Osteocyte (in vitro differentiated cells): ENCODE results near the gene GRAMD1B. TPM values are rescaled to one million over a fixed set of nuclear protein-coding genes. Genes with fewer than 3 reads are reported as not detected.
A peak's percentile ranks its signal among the peaks of the same experiment; 100 is the strongest.
"Not testable (repeated sequence)": the region's sequence is repeated elsewhere in the genome, so short reads cannot be mapped to it uniquely, and the experiment has no call there.

ENCODE experiments used
- DNase-seq: peaks from one replicate; pipeline ENCODE4 v3.0.0; 2021; ENCODE audit warnings: mixed read lengths; ENCODE audit not compliant: unreplicated experiment; ENCODE audit errors: extremely low spot score
- H3K27ac Mint-ChIP-seq: one replicate; pipeline ENCODE4 v1.8.0; 2021; ENCODE audit warnings: mild to moderate bottlenecking, mixed read lengths; ENCODE audit not compliant: unreplicated experiment
- H3K27me3 Mint-ChIP-seq: one replicate; pipeline ENCODE4 v1.8.0; 2021; ENCODE audit warnings: mixed read lengths; ENCODE audit not compliant: unreplicated experiment
- H3K36me3 Mint-ChIP-seq: one replicate; pipeline ENCODE4 v1.8.0; 2021; ENCODE audit warnings: mixed read lengths; ENCODE audit not compliant: unreplicated experiment
- H3K4me1 Mint-ChIP-seq: one replicate; pipeline ENCODE4 v1.8.0; 2021; ENCODE audit warnings: mixed read lengths; ENCODE audit not compliant: unreplicated experiment
- H3K4me3 Mint-ChIP-seq: one replicate; pipeline ENCODE4 v1.8.0; 2021; ENCODE audit warnings: mild to moderate bottlenecking, moderate library complexity, mixed read lengths; ENCODE audit not compliant: unreplicated experiment
- H3K9me3 Mint-ChIP-seq: one replicate; pipeline ENCODE4 v1.8.0; 2021; ENCODE audit warnings: mixed read lengths; ENCODE audit not compliant: unreplicated experiment
- CTCF ChIP-seq: fragments of 200-600 bp; sonication (generic); IDR thresholded peaks from 2 replicates; pipeline ENCODE4 v1.5.0; 2021; ENCODE audit warnings: antibody characterized with exemption, mild to moderate bottlenecking, moderate library complexity
- total RNA-seq: library from RNA; stranded (reverse); gene quantifications from 2 replicates; pipeline ENCODE4 v1.2.1, GENCODE V29; 2021

Gene GRAMD1B
- total RNA-seq, 1 donor from 2014 or later = 1.9 TPM

- no peaks in the 10 kb centered on the region for H3K27me3 Mint-ChIP-seq
- H3K4me1 Mint-ChIP-seq = peaks cover 7% of the 10 kb centered on the region
- TF ChIP-seq CTCF = no peak
- no peak overlapping the region for H3K4me3 Mint-ChIP-seq
- H3K27ac Mint-ChIP-seq = no peak overlapping the region
- H3K36me3 Mint-ChIP-seq = no peaks in the 10 kb centered on the region
- no peak for DNase-seq
- no peaks in the 10 kb centered on the region for H3K9me3 Mint-ChIP-seq
Observed at GRCh38 chr11:123509737-123510578, 79.9 kb downstream of the GRAMD1B start.

- no peak for TF ChIP-seq CTCF
- H3K9me3 Mint-ChIP-seq = no peaks in the 10 kb centered on the region
- peaks cover 7% of the 10 kb centered on the region for H3K4me1 Mint-ChIP-seq
- DNase-seq = no peak
- H3K27ac Mint-ChIP-seq = no peak overlapping the region
- H3K27me3 Mint-ChIP-seq = no peaks in the 10 kb centered on the region
- no peak overlapping the region for H3K4me3 Mint-ChIP-seq
- no peaks in the 10 kb centered on the region for H3K36me3 Mint-ChIP-seq
Observed at GRCh38 chr11:123510579-123510905, 80.5 kb downstream of the GRAMD1B start.

- H3K27me3 Mint-ChIP-seq = no peaks in the 10 kb centered on the region
- DNase-seq = peak; percentile 96
- H3K36me3 Mint-ChIP-seq = no peaks in the 10 kb centered on the region
- peaks cover 7% of the 10 kb centered on the region for H3K4me1 Mint-ChIP-seq
- no peak overlapping the region for H3K4me3 Mint-ChIP-seq
- H3K9me3 Mint-ChIP-seq = no peaks in the 10 kb centered on the region
- no peak overlapping the region for H3K27ac Mint-ChIP-seq
- peak; percentile 95 for TF ChIP-seq CTCF
Observed at GRCh38 chr11:123511037-123511870, 81.2 kb downstream of the GRAMD1B start.

GRCh38 chr11:123513309-123513708, 83.2 kb downstream of the GRAMD1B start:
- DNase-seq, H3K36me3 Mint-ChIP-seq, H3K4me1 Mint-ChIP-seq, H3K27me3 Mint-ChIP-seq, H3K9me3 Mint-ChIP-seq, H3K27ac Mint-ChIP-seq, H3K4me3 Mint-ChIP-seq: not testable (repeated sequence)

GRCh38 chr11:123516238-123516637, 86.2 kb downstream of the GRAMD1B start:
- H3K4me3 Mint-ChIP-seq = no peak overlapping the region
- H3K36me3 Mint-ChIP-seq = no peaks in the 10 kb centered on the region
- H3K4me1 Mint-ChIP-seq = peaks cover 3% of the 10 kb centered on the region
- H3K27me3 Mint-ChIP-seq = no peaks in the 10 kb centered on the region
- TF ChIP-seq CTCF = no peak
- no peak overlapping the region for H3K27ac Mint-ChIP-seq
- peaks cover 6% of the 10 kb centered on the region for H3K9me3 Mint-ChIP-seq
- no peak for DNase-seq
